ENCODE measurements around the gene NFIC. TPM values are rescaled to one million over a fixed set of nuclear protein-coding genes. Genes with fewer than 3 reads are reported as not detected.

Gene NFIC
- total RNA-seq, 2 donors from 2014 or later = 111 to 196 TPM

- no peak for DNase-seq (ENCODE audit: low spot score)
- Histone ChIP-seq H3K9me3 (no peaks in the 10 kb centered on the region), H3K27ac (no peak overlapping the region), H3K4me3 (no peak overlapping the region), H3K27me3 (no peaks in the 10 kb centered on the region), H3K4me1 (peaks cover 0 to 11% of the 10 kb centered on the region in 2 donors), H3K36me3 (no peaks in the 10 kb centered on the region)
- no peak for TF ChIP-seq CTCF (IDR thresholded peaks at IDR 0.05)
Measured at GRCh38 chr19:3474614-3475013, 108.2 kb downstream of the NFIC start.

- Histone ChIP-seq H3K27me3 (peaks cover 0 to 7% of the 10 kb centered on the region in 2 donors), H3K36me3 (no peaks in the 10 kb centered on the region), H3K4me3 (no peak overlapping the region), H3K9me3 (no peaks in the 10 kb centered on the region), H3K4me1 (peaks cover 0 to 11% of the 10 kb centered on the region in 2 donors), H3K27ac (no peak overlapping the region)
- no peak for TF ChIP-seq CTCF (IDR thresholded peaks at IDR 0.05)
- DNase-seq (ENCODE audit: low spot score) = no peak
Measured at GRCh38 chr19:3475449-3475848, 109.1 kb downstream of the NFIC start.

- Histone ChIP-seq H3K27me3 (peaks cover 0 to 10% of the 10 kb centered on the region in 2 donors), H3K27ac (no peak overlapping the region), H3K36me3 (no peaks in the 10 kb centered on the region), H3K4me3 (no peak overlapping the region), H3K4me1 (peaks cover 0 to 11% of the 10 kb centered on the region in 2 donors), H3K9me3 (no peaks in the 10 kb centered on the region)
- no peak for DNase-seq (ENCODE audit: low spot score)
- TF ChIP-seq CTCF (IDR thresholded peaks at IDR 0.05) = no peak
Measured at GRCh38 chr19:3476830-3477229, 110.4 kb downstream of the NFIC start.

GRCh38 chr19:3477506-3477905 is 111.1 kb downstream of the NFIC start:
- H3K36me3 ChIP-seq = no peaks in the 10 kb centered on the region
- H3K9me3 ChIP-seq = no peaks in the 10 kb centered on the region
- TF ChIP-seq CTCF (IDR thresholded peaks at IDR 0.05) = no peak
- no peak overlapping the region for H3K27ac ChIP-seq
- DNase-seq (ENCODE audit: low spot score) = no peak
- H3K4me3 ChIP-seq = no peak overlapping the region
- peaks cover 0 to 10% of the 10 kb centered on the region in 2 donors for H3K27me3 ChIP-seq
- H3K4me1 ChIP-seq = peaks cover 0 to 4% of the 10 kb centered on the region in 2 donors

GRCh38 chr19:3477951-3478350 is 111.6 kb downstream of the NFIC start:
- Histone ChIP-seq H3K9me3 (no peaks in the 10 kb centered on the region), H3K4me1 (no peaks in the 10 kb centered on the region), H3K27ac (no peak overlapping the region), H3K27me3 (peaks cover 0 to 10% of the 10 kb centered on the region in 2 donors), H3K36me3 (no peaks in the 10 kb centered on the region), H3K4me3 (no peak overlapping the region)
- no peak for DNase-seq (ENCODE audit: low spot score)
- TF ChIP-seq CTCF (IDR thresholded peaks at IDR 0.05) = no peak
